H1 (cell line): ENCODE results near the gene SIRT6.

Source experiments
- CBX5 ChIP-seq: fragments of 300-800, 300-1000 bp; sonication (generic); IDR thresholded peaks from 2 replicates; pipeline ENCODE4 v1.7.1; 2016; ENCODE audit warnings: antibody characterized with exemption, low read length, low read depth
- CTCF ChIP-seq, 3 experiments: IDR thresholded peaks; 1 replicate in 2 of 3; 2 replicates in 1 of 3; pipeline versions ENCODE4 v1.5.1 to v1.6.1; 2011; ENCODE audit warnings: low read length in 3 of 3, mild to moderate bottlenecking in 3 of 3, inconsistent platforms in 2 of 3, low read depth in 1 of 3, moderate library complexity in 1 of 3; ENCODE audit not compliant: insufficient read depth in 1 of 3; ENCODE audit errors: control extremely low read depth in 1 of 3
- EZH2 ChIP-seq: fragments of 200-600 bp; sonication (generic); IDR thresholded peaks from 2 replicates; pipeline ENCODE4 v1.7.1; 2012; ENCODE audit warnings: low read depth, mild to moderate bottlenecking, moderate library complexity, low read length, inconsistent platforms; ENCODE audit not compliant: severe bottlenecking
- RAD21 ChIP-seq, 2 experiments: IDR thresholded peaks in 1 of 2; conservative IDR thresholded peaks in 1 of 2; 2 replicates each; pipeline ENCODE4 v1.6.1; 2011; ENCODE audit warnings: low read depth in 2 of 2, low read length in 2 of 2, improper control_type of control experiment in 1 of 2, inconsistent platforms in 1 of 2, mild to moderate bottlenecking in 1 of 2, moderate library complexity in 1 of 2
- SRF ChIP-seq: IDR thresholded peaks from 2 replicates; pipeline ENCODE4 v1.6.1; 2011; ENCODE audit warnings: mild to moderate bottlenecking, low read depth, low read length, moderate library complexity
- YY1 ChIP-seq: IDR thresholded peaks from 2 replicates; pipeline ENCODE4 v1.6.1; 2011; ENCODE audit warnings: low read depth, mild to moderate bottlenecking, low read length

GRCh38 chr19:4136680-4137088, 45.7 kb downstream of the SIRT6 start:
- TF ChIP-seq EZH2 (no peak), RAD21 (IDR thresholded peaks at IDR 0.05 in 1 of 2, conservative IDR thresholded peaks at IDR 0.05 in 1 of 2; ENCODE audit: low read depth in 2 of 2, low read length in 2 of 2) (no peak), CBX5 (no peak), CTCF (IDR thresholded peaks at IDR 0.05; ENCODE audit: control extremely low read depth in 1 of 3, insufficient read depth in 1 of 3, low read depth in 1 of 3, low read length in 3 of 3) (no peak), SRF (no peak), YY1 (no peak)
